GM04503 (cell line): ENCODE results near the gene RASSF8.

Source experiments
- DNase-seq: peaks from one replicate; pipeline ENCODE4 v3.0.0-alpha.2; 2012; ENCODE audit warnings: low read depth

RASSF8 gene

DNA sequence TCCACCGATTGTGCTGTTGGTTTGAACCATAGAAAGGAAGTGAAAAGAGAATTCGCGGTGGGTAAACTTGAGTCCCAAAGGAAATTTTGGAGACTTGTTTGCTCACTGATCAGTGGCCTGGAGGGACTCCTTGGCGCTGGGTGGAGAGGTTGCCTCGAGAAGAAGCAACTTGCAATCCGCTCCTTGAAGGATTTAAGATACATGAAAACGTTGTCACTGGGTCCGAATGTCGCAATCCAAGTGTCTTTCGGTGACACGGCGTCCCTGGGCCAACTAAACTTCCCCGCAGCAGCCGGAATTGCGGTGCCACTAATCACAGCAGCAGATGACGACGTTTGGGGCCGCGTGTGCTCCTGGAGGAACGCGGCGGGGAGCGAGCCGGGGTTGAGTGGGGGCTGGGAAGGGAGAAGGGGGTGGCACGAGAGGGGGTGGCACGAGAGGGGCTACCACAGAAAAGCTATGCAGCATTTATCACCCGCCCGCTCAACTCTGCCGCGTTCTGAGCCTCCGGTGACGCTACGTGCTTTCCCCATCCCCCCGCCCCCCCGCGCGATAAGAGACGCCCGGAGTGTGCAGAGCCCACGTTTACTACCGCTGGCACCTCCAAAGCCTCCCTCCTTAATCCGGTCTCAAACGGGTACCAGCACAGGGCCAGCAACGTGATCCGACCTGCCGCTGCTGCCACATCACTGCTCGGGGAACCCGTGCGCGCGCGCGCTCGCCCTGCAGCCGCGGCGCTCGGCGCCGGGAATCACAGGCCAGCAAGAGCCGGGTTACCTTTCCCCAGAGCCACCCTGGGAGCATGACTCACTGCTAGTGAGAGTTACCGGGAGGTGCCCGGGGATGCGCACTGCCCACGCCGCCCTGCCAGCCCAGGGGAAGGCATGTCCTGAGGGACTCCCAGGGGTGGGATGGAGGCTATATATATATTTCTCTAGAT, 167.2 kb downstream of the RASSF8 start:
- DNase-seq, result no peak

DNA sequence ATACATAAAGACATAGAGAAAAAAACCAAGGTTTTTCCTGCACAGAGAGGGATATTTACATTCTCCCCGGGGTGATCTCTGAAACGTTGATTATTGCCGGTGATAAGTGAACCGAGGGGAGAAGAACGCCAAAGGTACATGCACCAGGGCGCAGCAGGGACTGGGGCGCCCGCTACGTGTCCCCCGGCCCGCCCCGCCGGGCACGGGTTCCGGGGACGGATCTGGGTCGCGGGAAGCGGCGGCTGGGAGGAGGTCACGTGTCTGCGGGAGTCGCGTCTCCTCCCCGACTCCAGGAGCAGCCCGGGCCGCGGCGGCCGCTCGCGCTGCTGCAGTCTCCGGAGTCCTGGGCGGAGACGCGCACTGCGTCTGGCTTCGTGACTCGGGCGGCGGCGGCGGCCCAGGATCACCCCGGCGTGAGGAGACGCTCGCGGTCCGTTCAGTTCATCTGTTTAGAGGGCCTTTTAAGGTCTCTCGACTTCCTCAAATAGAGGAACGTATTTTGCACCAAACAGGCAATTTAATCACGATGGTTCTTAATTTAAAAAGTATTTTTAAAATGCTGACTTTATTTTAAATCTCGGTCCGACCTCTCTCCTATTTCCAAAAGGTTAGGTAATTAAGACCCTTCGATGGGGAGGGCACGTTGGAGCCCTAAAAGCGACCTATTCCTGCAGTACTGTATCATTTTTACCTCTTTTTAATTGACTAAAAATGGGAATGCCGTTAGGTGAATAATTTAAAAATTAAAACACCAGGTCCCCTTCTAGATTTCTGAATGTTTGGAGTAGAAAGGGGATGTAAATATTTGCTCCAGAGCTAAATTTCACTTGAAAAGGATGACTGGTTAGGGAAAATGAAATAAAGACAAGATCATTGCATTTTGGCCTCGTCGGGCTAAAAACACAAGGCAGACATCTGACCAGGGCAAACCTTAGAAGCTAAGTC, 168.1 kb downstream of the RASSF8 start:
- DNase-seq, result no peak

DNA sequence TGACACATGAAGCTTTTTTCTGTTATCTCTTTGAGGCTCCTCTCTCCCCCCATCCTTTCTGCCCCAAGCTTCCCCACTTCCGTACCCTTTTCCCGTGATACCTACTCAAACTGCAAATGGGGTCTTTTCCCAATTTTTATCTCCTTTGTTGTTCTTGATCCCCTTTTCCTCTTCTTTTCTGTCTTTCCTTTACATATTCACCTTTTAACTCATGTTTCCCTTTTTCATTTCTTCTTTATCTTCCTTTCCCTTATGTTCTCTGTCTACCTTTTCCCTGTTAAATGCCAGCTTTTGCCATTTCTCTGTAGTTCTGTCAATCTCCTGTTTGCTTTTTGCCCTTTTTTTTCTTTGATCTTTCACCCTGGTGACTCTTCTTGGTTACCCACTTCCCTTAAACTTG, 168.9 kb downstream of the RASSF8 start:
- DNase-seq, result no peak

DNA sequence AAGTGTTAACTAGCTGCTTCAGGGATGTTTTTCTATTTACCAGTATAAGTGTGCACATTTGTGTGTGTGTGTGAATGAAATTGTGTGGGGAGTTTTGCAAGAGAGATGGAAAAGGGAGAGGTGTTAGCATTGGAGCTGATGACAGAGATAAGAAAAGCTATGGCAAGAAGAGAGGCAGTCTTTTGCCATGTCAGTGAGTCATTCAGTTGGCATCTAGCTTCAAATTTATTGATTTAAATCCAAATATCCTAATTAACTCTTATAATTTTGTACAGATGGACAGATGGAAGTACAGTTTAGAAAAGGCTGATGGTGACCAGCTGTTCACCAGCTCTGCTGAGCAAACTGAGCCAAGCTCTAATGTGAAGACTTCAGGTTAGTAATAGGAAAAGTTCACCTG, 169.7 kb downstream of the RASSF8 start:
- no peak for DNase-seq
